GM12864 (cell line): ENCODE results near the gene ARID1B.

Experiments used
- DNase-seq: peaks from one replicate; pipeline ENCODE4 v3.0.0-alpha.2; 2011; ENCODE audit warnings: low read depth
- H3K4me3 ChIP-seq: 2 replicates; pipeline ENCODE4 v1.5.1; 2011; ENCODE audit warnings: mild to moderate bottlenecking, low read depth, low read length, control low read depth
- TF ChIP-seq, protein P1 (sequence below): IDR thresholded peaks from 2 replicates; pipeline ENCODE4 v1.5.1; 2011; ENCODE audit warnings: low read depth, mild to moderate bottlenecking, moderate library complexity, low read length, control low read depth, inconsistent platforms; ENCODE audit errors: missing control alignments

The ARID1B gene

DNA sequence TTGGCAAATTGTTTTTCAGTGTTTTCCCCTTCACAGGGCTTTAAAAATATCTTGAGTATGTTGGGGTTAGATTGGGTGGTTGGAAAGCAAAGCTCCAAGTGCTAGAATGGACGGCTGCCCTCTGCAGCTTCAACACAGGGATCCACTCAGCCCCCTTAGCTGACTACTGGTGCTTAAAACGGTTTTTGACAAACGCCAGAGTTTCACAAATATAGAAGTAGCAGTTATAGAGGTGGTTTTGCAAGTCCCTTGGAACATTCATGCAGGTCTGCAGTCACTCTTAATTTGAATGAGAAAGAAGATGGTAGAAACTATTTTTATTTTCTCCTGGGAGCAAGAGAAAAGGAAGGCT, 175.9 kb downstream of the ARID1B start:
- TF ChIP-seq, protein P1, sequence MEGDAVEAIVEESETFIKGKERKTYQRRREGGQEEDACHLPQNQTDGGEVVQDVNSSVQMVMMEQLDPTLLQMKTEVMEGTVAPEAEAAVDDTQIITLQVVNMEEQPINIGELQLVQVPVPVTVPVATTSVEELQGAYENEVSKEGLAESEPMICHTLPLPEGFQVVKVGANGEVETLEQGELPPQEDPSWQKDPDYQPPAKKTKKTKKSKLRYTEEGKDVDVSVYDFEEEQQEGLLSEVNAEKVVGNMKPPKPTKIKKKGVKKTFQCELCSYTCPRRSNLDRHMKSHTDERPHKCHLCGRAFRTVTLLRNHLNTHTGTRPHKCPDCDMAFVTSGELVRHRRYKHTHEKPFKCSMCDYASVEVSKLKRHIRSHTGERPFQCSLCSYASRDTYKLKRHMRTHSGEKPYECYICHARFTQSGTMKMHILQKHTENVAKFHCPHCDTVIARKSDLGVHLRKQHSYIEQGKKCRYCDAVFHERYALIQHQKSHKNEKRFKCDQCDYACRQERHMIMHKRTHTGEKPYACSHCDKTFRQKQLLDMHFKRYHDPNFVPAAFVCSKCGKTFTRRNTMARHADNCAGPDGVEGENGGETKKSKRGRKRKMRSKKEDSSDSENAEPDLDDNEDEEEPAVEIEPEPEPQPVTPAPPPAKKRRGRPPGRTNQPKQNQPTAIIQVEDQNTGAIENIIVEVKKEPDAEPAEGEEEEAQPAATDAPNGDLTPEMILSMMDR: no peak
- H3K4me3 ChIP-seq: no peak overlapping the region

DNA sequence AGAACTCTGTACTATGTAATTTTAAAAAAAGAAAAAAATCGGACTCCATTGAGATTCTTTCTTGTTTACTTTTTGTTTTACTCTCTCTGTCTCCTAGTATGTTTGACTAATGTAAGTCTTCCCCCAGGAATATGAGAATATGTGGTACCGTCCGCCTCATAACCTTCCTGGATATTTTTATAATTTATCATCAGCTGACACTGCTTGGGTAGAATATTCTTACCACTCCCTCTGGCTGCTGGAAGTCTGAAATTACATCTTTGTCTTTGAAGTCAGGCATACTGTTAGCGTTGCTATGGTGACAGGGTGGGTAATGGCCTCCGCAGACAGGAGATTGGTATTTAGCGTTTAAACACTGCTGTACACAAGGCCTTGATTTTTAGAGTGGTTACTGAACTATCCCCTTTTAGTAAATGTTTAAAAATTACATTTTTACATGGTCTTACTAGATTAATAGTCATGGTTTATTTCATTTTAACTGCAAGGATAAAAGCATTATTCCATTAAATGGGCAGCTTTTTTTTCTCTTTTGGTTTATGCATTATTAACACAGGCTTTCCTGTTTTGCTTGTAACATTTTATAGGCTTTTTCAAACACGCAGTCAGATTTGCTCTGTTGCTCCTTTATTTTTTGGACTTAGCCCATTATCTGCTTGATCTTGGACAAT, 176.4 kb downstream of the ARID1B start:
- TF ChIP-seq, protein P1: no peak
- no peak overlapping the region for H3K4me3 ChIP-seq
- DNase-seq: no peak

More for the DNA sequence above, 175.9 kb downstream of the ARID1B start:
- no peak for DNase-seq

DNA sequence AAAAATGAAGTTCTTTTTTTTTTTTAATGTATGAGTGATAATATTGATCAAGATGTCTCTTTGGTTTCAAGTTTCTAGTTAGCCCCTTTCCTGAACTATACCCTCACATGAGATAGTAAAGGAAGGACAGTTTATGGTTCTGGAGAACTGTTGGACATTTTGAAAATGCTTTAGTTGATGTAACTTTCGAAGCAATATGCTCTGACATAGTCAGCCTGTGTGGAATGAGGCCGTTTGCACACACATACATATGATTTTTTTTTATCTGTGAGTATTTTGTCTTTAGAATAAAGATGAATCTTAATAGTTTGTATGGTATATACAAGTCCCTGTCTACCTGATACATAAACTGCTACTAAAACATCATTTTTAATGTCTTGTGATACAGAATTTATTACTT, 177.0 kb downstream of the ARID1B start:
- H3K4me3 ChIP-seq: no peak overlapping the region
- DNase-seq: no peak
- TF ChIP-seq, protein P1: no peak

DNA sequence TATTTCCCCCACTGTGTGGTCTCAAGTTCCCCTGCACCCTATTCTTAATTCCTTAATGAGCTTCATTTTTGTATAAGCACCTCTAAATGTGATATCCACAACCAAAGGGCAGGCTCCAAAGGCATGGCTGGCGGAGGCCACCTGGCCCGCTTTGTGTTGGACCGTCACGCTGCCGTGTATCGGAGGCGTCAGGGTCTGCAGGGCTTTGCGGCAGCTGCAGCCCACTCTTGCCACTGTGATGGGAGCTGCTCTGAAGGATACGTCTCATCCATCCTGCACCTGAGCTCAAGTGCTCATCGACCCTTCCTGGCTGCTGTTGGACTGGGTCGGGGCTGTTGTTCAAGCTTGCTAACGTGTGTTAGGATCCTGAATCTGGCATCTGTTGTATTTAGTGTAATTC, 177.6 kb downstream of the ARID1B start:
- TF ChIP-seq, protein P1: no peak
- H3K4me3 ChIP-seq: no peak overlapping the region
- no peak for DNase-seq

DNA sequence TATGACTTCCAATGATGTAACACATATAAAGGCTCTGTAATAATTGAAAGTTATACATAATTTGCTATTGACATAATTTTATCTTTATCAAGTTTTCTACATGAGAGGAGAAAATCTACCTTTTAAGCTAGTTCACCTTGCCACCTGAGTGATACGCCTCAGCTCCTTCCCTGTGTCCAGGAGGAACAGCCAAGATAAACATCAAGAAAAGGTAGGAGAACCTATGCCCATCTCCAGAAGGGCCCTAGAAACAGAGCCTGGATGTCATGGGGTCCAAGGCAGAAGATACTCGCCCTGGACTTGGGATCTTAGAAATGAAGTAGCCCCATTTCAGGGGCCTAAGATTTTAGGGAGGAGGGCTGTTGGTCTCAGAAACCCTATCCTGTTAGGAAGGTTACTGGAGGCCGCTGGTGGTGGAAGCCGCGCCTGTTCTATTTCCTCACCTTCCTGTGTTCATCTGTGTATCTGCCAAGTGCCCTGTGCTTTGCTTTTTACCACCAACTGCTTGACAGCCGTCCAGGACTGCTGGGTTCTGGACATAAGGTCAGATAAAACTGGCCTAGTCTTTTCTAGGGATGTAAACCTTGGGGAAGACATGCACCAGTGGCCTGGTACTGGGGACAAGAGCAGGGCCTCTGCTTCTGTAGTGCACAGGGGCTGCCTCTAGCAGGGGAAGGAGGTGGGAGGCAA, 178.5 kb downstream of the ARID1B start:
- TF ChIP-seq, protein P1: no peak
- DNase-seq: no peak
- no peak overlapping the region for H3K4me3 ChIP-seq

DNA sequence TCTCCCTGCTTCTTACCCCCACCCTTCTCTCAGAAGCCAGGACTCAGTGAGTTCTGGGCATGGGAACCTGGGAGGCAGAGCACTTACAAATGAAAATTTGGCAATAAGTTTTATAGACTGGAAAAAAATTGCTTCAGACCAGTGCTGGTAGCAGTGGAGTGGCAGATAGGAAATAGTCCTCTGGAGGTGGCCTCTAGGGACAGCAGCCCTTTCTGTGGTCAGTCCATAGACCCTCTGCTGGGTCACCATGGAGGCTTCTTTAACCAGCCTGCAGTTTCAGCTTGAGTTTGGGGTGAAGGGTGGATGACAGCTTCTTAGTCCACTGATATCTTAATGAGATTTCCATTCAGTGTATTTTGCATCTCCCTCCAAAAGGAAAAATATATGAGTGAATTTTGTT, 179.1 kb downstream of the ARID1B start:
- no peak for DNase-seq
- TF ChIP-seq, protein P1: no peak

DNA sequence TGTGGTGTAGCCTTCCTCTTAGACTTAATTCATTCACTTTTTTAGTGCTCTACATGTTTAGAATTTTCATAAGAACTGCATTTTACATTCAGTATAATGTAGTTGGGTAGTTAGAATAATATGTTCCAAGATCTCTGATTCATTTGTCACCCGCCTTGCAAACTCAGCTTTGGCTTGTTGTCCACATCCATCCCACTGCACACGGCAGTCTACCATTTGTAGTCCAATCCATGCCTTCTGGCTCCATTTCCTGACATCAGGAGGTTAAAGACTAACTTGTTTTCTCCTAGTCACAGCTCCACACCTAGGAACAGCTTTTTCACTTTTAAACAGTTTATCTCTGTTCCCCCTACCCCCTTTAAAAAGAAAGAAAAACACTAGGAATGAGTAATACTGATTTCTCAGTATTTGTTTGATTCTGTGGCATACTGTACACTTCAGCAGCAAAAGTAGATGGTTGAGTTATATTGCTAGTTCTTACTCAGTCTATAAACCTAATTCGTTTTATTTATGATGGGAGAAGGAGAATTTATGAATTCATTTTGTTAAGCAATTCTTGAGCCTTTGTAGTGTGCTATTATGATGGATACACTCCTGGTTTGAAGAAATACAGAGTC, 180.9 kb downstream of the ARID1B start:
- TF ChIP-seq, protein P1: no peak
- no peak overlapping the region for H3K4me3 ChIP-seq
- DNase-seq: no peak

More for the DNA sequence above, 179.1 kb downstream of the ARID1B start:
- H3K4me3 ChIP-seq: no peak overlapping the region
